Amygdala (tissue), 56 donors: ENCODE results near the gene ZNF300.
"Not testable (repeated sequence)": the region's sequence is repeated elsewhere in the genome, so short reads cannot be mapped to it uniquely, and the experiment has no call there.

Experiments
- DNase-seq, 56 donors: peaks; one replicate each; lab custom pipeline; 2025; lab: John Stamatoyannopoulos, UW

Gene ZNF300

DNA sequence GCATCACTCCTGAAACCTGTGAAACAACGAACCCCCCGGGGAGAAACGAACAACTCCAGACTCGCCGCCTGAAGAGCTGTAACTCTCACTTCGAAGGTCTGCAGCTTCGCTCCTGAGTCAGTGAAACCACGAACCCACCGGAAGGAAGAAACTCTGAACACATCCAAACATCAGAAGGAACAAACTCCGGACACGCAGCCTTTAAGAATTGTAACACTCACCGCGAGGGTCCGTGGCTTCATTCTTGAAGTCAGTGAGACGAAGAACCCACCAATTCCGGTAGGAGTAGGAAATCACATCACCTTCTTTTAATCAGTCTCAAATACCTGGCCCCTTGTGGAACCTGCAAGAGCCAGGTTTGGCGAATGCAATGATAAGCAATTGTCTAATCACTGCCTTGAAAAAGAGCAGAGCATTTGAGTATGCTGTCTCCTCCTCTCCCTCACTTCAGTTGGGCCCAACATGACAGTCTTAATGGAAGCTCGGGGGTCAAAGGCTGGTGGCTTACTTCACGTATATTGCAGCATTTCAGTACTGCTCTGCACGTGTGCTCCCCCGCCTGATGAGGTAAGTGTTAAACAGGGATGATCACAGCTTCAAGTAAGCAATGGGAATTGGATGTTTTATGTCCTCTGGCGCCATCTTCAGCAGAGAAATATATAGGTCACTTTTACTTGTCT is 58.0 kb downstream of the ZNF300 start:
- peak in 10 of 56 donors; percentile 4 to 43 (median 9) for DNase-seq

GRCh38 chr5:150846308-150846653 is 58.5 kb downstream of the ZNF300 start, which contains the start of gene IRGM:
Gene IRGM (plus strand): TSS chr5:150846521. CDS start chr5:150848124, 1,603 bp downstream.
- DNase-seq, result not testable (repeated sequence)

GRCh38 chr5:150845185-150845859 is 59.5 kb downstream of the ZNF300 start:
- DNase-seq, result not testable (repeated sequence)
